HG03064 (cell line): ENCODE measurements around the gene C10orf90.
"Not testable (repeated sequence)": the region's sequence is repeated elsewhere in the genome, so short reads cannot be mapped to it uniquely, and the experiment has no call there.

Source experiments
- ATAC-seq: cut with Tn5 transposase; IDR thresholded peaks from one replicate; pipeline ENCODE4 v1.9.1; 2021; ENCODE audit warnings: low read depth; ENCODE audit not compliant: unreplicated experiment

The C10orf90 gene

GRCh38 chr10:126402721-126403695, 267.5 kb downstream of the C10orf90 start:
- no peak for ATAC-seq

- ATAC-seq: no peak
Measured at GRCh38 chr10:126400641-126401040, 269.9 kb downstream of the C10orf90 start.

GRCh38 chr10:126398924-126399323, 271.6 kb downstream of the C10orf90 start:
- no peak for ATAC-seq

- ATAC-seq: no peak
Measured at GRCh38 chr10:126398383-126398743, 272.1 kb downstream of the C10orf90 start.

GRCh38 chr10:126397640-126398382, 272.7 kb downstream of the C10orf90 start:
- no peak for ATAC-seq

GRCh38 chr10:126397156-126397555, 273.3 kb downstream of the C10orf90 start:
- ATAC-seq: no peak

- no peak for ATAC-seq
Measured at GRCh38 chr10:126394948-126395347, 275.5 kb downstream of the C10orf90 start.

GRCh38 chr10:126393076-126393475, 277.4 kb downstream of the C10orf90 start:
- no peak for ATAC-seq

GRCh38 chr10:126392469-126392868, 278.0 kb downstream of the C10orf90 start:
- no peak for ATAC-seq

- ATAC-seq: no peak
Measured at GRCh38 chr10:126392068-126392467, 278.4 kb downstream of the C10orf90 start.

GRCh38 chr10:126391192-126391885, 279.2 kb downstream of the C10orf90 start:
- ATAC-seq: no peak

GRCh38 chr10:126390324-126390723, 280.2 kb downstream of the C10orf90 start:
- ATAC-seq: no peak

GRCh38 chr10:126387931-126388911, 282.3 kb downstream of the C10orf90 start, which contains the start of gene ADAM12:
ADAM12 (minus strand) TSS chr10:126388477; CDS start chr10:126388145, 332 bp downstream.
- no peak for ATAC-seq

GRCh38 chr10:126387041-126387921, 283.2 kb downstream of the C10orf90 start:
- ATAC-seq: no peak

- ATAC-seq: no peak
Measured at GRCh38 chr10:126384269-126384873, 286.1 kb downstream of the C10orf90 start.

GRCh38 chr10:126380352-126381076, 290.0 kb downstream of the C10orf90 start:
- ATAC-seq: no peak

GRCh38 chr10:126379166-126379565, 291.3 kb downstream of the C10orf90 start:
- ATAC-seq: not testable (repeated sequence)

- no peak for ATAC-seq
Measured at GRCh38 chr10:126376956-126377355, 293.5 kb downstream of the C10orf90 start.
